IPS DF 4.7 (cell line): Measurements from ENCODE around the gene KCNC3.
"Not testable (repeated sequence)": the region's sequence is repeated elsewhere in the genome, so short reads cannot be mapped to it uniquely, and the experiment has no call there.

Source experiments
- DNase-seq: peaks from one replicate; pipeline ENCODE4 v3.0.0-alpha.2; 2013; ENCODE audit warnings: low spot score; ENCODE audit errors: extremely low read depth

KCNC3 gene

DNA sequence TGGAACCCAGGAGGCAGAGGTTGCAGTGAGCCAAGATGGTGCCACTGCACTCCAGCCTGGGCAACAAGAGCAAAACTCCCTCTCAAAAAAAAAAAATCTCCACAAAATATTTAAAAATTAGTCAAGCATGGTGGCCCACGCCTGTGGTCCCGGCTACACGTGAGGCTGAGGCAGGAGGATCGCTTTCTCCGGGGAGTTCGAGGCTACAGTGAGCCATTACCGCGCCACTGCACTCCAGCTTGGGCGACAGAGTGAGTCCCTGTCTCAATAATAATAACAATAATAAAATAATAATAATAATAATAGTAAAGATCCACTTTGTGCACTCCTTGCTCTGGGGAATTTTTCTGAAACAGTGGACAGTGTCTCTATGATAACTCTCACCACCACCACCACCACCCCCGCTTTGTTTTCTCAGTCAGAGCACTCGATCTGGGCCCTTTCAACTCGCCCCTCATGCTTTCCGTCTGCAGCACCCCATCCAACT, 27.6 kb upstream of the KCNC3 start:
- no peak for DNase-seq

GRCh38 chr19:50353487-50353880, 24.3 kb upstream of the KCNC3 start:
- not testable (repeated sequence) for DNase-seq

- DNase-seq: no peak
These were observed 23.1 kb upstream of the KCNC3 start for GRCh38 chr19:50352242-50352641.

GRCh38 chr19:50349277-50350057, 20.3 kb upstream of the KCNC3 start:
- DNase-seq: no peak

- DNase-seq: not testable (repeated sequence)
These were observed 18.0 kb upstream of the KCNC3 start for GRCh38 chr19:50347089-50347581.

DNA sequence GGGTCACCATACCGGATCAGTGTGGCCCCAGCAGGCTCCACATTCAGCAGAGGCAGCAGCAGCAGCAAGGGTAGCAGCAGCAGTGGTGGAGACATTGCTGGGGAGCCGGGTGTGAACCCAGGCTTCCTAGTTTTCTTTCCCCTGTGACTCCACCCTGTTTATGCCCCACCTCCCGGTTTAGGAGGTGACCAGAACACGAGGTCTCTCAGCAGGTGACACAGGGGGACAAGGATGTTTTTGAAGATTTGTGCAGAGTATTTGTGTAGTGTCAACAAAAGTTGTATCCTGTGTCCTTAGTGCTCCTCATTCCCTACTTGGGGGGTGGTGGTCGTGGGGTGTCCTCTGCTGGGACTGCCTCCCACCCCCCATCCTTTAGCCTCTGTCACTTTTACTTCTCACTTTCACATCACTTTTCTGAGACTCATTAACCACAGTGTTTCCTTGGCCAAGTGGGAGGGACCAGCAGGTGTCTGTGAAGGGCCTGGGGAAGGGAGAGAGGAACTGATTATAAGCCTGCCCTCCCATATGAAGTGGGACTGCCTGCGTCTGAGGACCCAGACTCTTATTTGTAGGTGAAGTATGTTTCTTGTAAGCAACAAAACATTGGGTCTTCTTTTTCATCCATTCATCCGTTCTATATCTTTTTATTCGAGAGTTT, 15.6 kb upstream of the KCNC3 start:
- no peak for DNase-seq

DNA sequence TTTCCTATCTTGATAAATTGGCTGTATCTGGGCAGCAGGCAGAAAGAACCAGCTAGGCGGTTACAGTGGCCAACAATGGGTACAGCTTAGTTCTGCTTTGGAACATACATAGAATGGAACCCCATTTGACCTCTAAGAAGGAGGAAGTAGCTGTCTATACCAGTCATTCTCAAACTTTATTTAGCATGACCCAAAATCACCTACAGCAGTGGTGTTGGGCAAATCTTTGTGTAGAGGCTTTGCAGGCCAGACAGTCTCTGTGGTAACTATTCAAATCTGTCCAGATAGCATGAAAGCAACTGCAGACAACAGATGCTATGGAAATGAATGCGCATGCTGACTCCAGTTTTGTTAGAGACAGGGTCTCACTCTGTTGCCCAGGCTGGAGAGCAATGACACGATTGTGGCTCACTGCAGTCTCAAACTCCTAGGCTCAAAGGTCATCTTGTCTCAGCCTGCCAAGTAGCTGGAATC, 12.0 kb upstream of the KCNC3 start:
- no peak for DNase-seq

GRCh38 chr19:50340331-50340730, 11.2 kb upstream of the KCNC3 start:
- DNase-seq: no peak

- not testable (repeated sequence) for DNase-seq
These were observed 7.9 kb upstream of the KCNC3 start for GRCh38 chr19:50337031-50337430.

- DNase-seq: no peak
These were observed 5.7 kb upstream of the KCNC3 start for GRCh38 chr19:50334741-50335421.

DNA sequence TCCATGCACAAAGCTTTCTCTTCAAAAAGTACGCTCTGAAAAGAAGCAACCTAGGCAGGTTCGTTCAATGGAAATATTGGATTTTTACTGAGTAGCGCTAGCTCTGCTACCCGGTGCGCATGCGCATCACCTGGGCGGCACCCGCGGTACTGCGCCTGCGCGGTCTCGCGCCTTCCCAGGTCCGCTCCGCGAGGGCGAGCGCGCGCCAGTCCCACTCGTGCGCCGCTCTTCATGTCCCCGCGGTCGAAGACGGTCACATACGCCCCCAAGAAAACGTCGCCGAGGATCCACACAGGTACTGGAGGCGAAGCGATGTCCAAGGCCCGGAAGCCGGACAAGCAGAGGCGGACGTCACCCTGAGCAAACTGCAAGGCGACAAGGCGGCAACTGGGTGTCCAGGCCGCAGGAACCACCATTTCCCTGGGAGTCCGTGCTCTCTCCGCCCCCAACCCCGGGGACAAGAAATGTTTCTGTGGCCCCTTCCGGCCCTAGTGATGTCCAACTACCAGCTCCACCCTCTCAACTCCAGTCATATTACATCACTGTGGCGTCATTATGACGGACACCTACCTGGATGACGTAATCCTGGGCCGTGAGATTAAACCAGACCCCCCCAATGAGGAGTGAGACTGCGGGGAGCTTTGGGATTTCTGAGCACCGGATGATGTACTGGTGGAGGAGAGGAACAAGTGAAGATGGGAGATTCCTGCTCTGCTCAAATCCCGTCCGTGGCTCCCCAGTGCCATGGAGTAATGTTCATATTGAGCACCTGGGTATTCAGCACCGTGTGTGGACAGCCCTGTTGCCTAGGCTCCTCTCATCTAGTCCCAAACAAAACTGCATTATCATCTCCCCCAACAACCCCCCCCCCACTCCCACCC, 4.8 kb upstream of the KCNC3 start:
- no peak for DNase-seq

GRCh38 chr19:50333235-50333736, 4.1 kb upstream of the KCNC3 start:
- no peak for DNase-seq

- DNase-seq: no peak
These were observed 3.3 kb upstream of the KCNC3 start for GRCh38 chr19:50332244-50333038.

DNA sequence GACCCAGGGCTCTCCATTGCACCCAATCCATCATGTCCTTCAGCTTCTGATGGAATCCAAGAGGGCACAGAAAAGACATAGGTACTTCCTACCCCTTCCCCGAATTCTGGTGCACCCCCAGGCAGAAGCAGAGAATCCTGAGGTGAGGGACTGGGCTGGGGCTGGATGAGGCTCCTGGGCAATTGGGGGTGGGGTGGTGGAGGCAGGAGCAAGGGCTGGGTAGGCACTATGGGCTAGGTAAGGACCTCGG, 2.7 kb upstream of the KCNC3 start:
- DNase-seq: no peak

DNA sequence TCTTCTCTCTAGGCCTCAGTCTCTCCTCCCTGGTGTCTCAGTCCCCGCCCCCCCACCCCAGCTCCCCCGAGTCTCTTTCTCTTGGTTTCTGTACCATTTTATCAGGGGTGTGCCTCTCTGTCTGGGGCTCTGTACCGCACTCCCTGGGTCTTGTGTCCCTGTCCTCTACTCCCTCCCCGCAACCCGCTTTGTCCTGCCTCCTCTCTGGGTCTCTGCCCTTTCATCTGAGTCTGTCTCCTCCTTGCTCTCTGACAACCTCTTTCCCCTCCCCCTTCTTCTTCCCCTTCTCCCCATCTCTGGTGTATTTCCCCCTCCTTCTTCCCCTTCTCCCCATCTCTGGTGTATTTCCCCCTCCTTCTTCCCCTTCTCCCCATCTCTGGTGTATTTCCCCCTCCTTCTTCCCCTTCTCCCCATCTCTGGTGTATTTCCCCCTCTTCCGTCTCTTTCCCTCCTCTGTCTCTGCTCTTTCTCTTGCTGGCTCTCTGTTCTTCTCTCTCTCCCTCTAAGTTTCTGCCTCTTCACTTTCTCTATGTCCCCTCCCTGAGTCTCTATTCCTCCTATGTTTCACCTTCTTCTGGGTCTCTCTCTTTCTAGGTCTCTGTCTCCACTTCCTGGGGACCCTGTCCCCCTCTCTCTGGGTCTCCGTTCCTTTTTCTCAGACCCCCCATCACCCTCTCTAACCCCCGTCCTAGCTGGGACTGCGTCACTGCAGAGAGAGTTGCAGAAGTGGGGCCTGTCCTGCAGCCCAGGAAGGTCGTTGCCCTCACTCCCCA, 2.2 kb upstream of the KCNC3 start:
- DNase-seq: no peak

DNA sequence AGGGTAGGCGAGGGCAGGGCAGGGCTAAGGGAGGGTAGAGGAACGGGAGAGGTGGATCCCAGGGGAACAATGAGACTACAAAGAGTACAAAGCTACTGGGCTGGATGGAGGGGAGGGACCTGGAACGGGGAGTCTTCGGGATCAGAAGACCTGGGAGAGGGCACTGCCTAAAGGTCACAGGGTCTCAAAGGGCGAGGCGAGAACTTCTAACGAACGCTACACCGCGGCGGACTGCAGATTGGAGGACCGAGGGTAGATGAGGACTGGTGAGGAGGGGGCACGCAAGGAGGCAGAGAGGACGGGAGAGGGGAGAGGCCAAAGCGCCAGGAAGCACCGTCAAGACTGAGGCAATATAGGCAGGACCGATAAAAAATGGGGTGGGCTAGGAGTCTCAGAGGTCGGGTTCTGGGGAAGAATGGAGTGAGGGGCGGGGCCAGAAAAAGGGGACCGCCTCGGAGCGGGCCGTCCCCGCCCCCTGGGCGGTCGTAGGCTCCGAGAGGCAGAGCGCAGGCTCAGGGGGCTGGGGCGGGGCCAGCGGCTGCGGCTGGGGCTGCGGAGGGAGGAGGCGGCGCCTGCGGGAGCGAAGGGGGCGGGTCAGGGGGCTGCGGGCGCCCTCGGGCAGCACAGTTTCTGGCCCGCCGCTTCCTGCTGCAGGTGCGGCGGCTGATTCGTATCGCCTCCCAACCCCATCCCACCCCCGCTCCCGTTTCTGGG, 1.3 kb upstream of the KCNC3 start:
- DNase-seq: no peak

- not testable (repeated sequence) for DNase-seq
These were observed 733 bp upstream of the KCNC3 start for GRCh38 chr19:50329926-50330294.

DNA sequence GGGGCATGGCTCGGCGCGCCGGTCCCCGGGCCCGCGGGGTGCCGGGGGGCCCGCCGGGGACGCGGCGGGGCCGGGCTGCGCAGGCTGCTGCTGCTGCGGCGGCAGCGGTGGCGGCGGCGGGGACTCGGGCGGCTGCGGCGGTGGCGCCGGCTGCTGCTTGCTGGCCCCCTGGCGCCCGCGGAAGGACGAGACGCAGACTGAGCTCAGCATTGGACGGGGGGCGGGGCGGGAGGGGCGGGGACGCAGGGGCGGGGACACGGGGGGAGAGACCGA, 368 bp downstream of the KCNC3 start:
- no peak for DNase-seq

DNA sequence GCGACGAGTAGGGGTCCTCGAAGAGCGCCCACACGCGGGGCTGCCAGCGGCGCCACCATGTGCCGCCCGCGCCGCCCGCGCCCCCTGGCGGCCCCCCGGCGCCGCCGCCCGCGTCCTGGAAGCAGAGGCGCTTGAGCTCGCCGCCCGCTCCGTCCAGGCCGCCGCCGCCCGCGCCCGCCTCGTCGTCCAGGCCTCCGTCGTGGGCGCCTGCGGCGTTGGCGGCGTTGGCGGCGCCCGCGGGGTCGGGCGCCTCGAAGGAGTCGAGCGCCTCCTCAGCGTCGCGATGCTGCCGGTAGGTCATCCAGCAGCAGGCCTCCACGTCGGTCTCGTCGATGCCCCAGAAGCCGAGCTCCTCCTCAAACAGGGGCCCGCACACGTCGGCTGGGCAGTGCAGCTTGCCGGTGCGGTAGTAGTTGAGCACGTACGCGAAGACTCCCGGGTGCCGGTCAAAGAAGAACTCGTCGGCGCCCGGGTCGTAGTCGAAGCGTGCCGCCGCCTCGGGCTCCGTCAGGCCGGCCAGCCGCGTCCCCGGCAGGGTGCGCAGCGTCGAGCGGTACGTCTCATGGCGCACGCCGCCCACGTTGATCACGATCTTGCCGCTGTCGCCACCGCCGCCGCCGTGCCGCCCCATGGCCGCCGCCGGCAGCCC, 829 bp downstream of the KCNC3 start:
- no peak for DNase-seq
